Mesodermal cell (in vitro differentiated cells): Measurements from ENCODE around the gene MAMDC2.
"Not testable (repeated sequence)": the region's sequence is repeated elsewhere in the genome, so short reads cannot be mapped to it uniquely, and the experiment has no call there.

Source experiments
- H3K27ac ChIP-seq: 2 replicates; pipeline ENCODE4 v1.7.0; 2013; ENCODE audit warnings: mild to moderate bottlenecking, low read depth, low read length, moderate library complexity; ENCODE audit not compliant: severe bottlenecking
- H3K36me3 ChIP-seq: 2 replicates; pipeline ENCODE4 v1.7.1; 2013; ENCODE audit warnings: mild to moderate bottlenecking, low read length, moderate library complexity; ENCODE audit not compliant: control insufficient read depth, insufficient read depth
- H3K4me1 ChIP-seq: one replicate; pipeline ENCODE4 v1.7.1; 2013; ENCODE audit warnings: mild to moderate bottlenecking, low read length; ENCODE audit not compliant: insufficient read depth, control insufficient read depth, poor library complexity, severe bottlenecking
- H3K4me3 ChIP-seq: 2 replicates; pipeline ENCODE4 v1.7.0; 2013; ENCODE audit warnings: low read length, control low read depth, mild to moderate bottlenecking; ENCODE audit not compliant: insufficient read depth, poor library complexity, severe bottlenecking; ENCODE audit errors: extremely low read depth
- H3K9me3 ChIP-seq: 2 replicates; pipeline ENCODE4 v1.7.1; 2013; ENCODE audit warnings: mild to moderate bottlenecking, low read length, moderate library complexity; ENCODE audit not compliant: control insufficient read depth
- WGBS, 2 experiments: methylation state at CpG; one replicate each; pipeline ENCODE4 v1.1.5; 2013; ENCODE audit warnings: missing lambda C conversion rate in 2 of 2; ENCODE audit not compliant: insufficient coverage in 2 of 2; 5-methylcytosine and 5-hydroxymethylcytosine counted together

Gene MAMDC2

GRCh38 chr9:70197216-70198044 is 153.8 kb downstream of the MAMDC2 start:
- Histone ChIP-seq H3K4me3 (no peak overlapping the region), H3K9me3 (no peaks in the 10 kb centered on the region), H3K36me3 (no peaks in the 10 kb centered on the region), H3K4me1 (no peaks in the 10 kb centered on the region), H3K27ac (no peak overlapping the region)
- 85 to 86% methylated on average over 3 to 4 of the region's 9 CpGs for WGBS, 2 experiments

- WGBS, 2 experiments: 87 to 96% methylated on average over 7 to 11 of the region's 16 CpGs
- not testable (repeated sequence) for H3K9me3 ChIP-seq, H3K27ac ChIP-seq, H3K36me3 ChIP-seq, H3K4me1 ChIP-seq, H3K4me3 ChIP-seq
Measured at GRCh38 chr9:70204743-70205142, 161.1 kb downstream of the MAMDC2 start.

- H3K4me3 ChIP-seq: no peak overlapping the region
- no peaks in the 10 kb centered on the region for H3K4me1 ChIP-seq
- no peaks in the 10 kb centered on the region for H3K9me3 ChIP-seq
- H3K27ac ChIP-seq: no peak overlapping the region
- 83 to 100% methylated on average over 1 of the region's 3 CpGs for WGBS, 2 experiments
- no peaks in the 10 kb centered on the region for H3K36me3 ChIP-seq
Measured at GRCh38 chr9:70205366-70206020, 161.8 kb downstream of the MAMDC2 start.

- 91 to 95% methylated on average over 13 to 14 of the region's 16 CpGs for WGBS, 2 experiments
- peaks cover 12% of the 10 kb centered on the region for H3K36me3 ChIP-seq
Measured at GRCh38 chr9:70217029-70217428, 173.4 kb downstream of the MAMDC2 start.

GRCh38 chr9:70218767-70219166 is 175.1 kb downstream of the MAMDC2 start:
- WGBS, 2 experiments: no CpG with 5 or more reads among the region's 1 CpG
- Histone ChIP-seq H3K4me1 (peaks cover 5% of the 10 kb centered on the region), H3K9me3 (no peaks in the 10 kb centered on the region), H3K4me3 (no peak overlapping the region), H3K27ac (no peak overlapping the region), H3K36me3 (peaks cover 9% of the 10 kb centered on the region)

More at GRCh38 chr9:70217029-70217428, 173.4 kb downstream of the MAMDC2 start:
- Histone ChIP-seq H3K9me3 (peaks cover 11% of the 10 kb centered on the region), H3K4me3 (no peak overlapping the region), H3K27ac (no peak overlapping the region), H3K4me1 (peaks cover 5% of the 10 kb centered on the region)

GRCh38 chr9:70220216-70220615 is 176.6 kb downstream of the MAMDC2 start:
- Histone ChIP-seq H3K4me1 (peaks cover 5% of the 10 kb centered on the region), H3K27ac (no peak overlapping the region), H3K4me3 (no peak overlapping the region), H3K9me3 (no peaks in the 10 kb centered on the region), H3K36me3 (peaks cover 12% of the 10 kb centered on the region)
- WGBS, 2 experiments: 75 to 88% methylated on average over 1 of the region's 2 CpGs

GRCh38 chr9:70222354-70222753 is 178.7 kb downstream of the MAMDC2 start:
- Histone ChIP-seq H3K4me3 (no peak overlapping the region), H3K27ac (no peak overlapping the region), H3K9me3 (no peaks in the 10 kb centered on the region), H3K4me1 (peaks cover 5% of the 10 kb centered on the region), H3K36me3 (peaks cover 10% of the 10 kb centered on the region)
- WGBS, 2 experiments: no CpG with 5 or more reads among the region's 1 CpG

- 89 to 90% methylated on average over 2 of the region's 2 CpGs for WGBS, 2 experiments
- Histone ChIP-seq H3K9me3 (no peaks in the 10 kb centered on the region), H3K36me3 (peaks cover 4% of the 10 kb centered on the region), H3K4me1 (peaks cover 3% of the 10 kb centered on the region), H3K4me3 (no peak overlapping the region), H3K27ac (no peak overlapping the region)
Measured at GRCh38 chr9:70228118-70228517, 184.5 kb downstream of the MAMDC2 start.

- WGBS, 2 experiments: no CpG with 5 or more reads among the region's 2 CpGs
- H3K4me3 ChIP-seq: no peak overlapping the region
- H3K4me1 ChIP-seq: peaks cover 3% of the 10 kb centered on the region
- H3K27ac ChIP-seq: no peak overlapping the region
- no peaks in the 10 kb centered on the region for H3K9me3 ChIP-seq
- peaks cover 4% of the 10 kb centered on the region for H3K36me3 ChIP-seq
Measured at GRCh38 chr9:70228611-70229010, 185.0 kb downstream of the MAMDC2 start.

- Histone ChIP-seq H3K36me3 (peaks cover 4% of the 10 kb centered on the region), H3K9me3 (no peaks in the 10 kb centered on the region), H3K4me3 (no peak overlapping the region), H3K4me1 (peaks cover 3% of the 10 kb centered on the region), H3K27ac (no peak overlapping the region)
- 88 to 91% methylated on average over 3 of the region's 4 CpGs for WGBS, 2 experiments
Measured at GRCh38 chr9:70229026-70229425, 185.4 kb downstream of the MAMDC2 start.

GRCh38 chr9:70229579-70229978 is 185.9 kb downstream of the MAMDC2 start:
- H3K4me3 ChIP-seq: no peak overlapping the region
- H3K27ac ChIP-seq: no peak overlapping the region
- H3K4me1 ChIP-seq: peaks cover 3% of the 10 kb centered on the region
- WGBS, 2 experiments: no CpG with 5 or more reads among the region's 3 CpGs
- H3K9me3 ChIP-seq: no peaks in the 10 kb centered on the region
- H3K36me3 ChIP-seq: peaks cover under 1% of the 10 kb centered on the region
